Hepatocyte (in vitro differentiated cells): ENCODE results near the gene SCNN1B.

Experiments
- EZH2 ChIP-seq: fragments of 200-600 bp; sonication (generic); IDR thresholded peaks from 2 replicates; pipeline ENCODE4 v1.6.1; 2016; ENCODE audit warnings: antibody characterized with exemption, mild to moderate bottlenecking, borderline replicate concordance
- TF ChIP-seq, protein P1 (sequence below): fragments of 200-600 bp; sonication (generic); IDR thresholded peaks from 2 replicates; pipeline ENCODE4 v1.5.1; 2016; ENCODE audit warnings: antibody characterized with exemption, mild to moderate bottlenecking; ENCODE audit not compliant: poor library complexity

DNA sequence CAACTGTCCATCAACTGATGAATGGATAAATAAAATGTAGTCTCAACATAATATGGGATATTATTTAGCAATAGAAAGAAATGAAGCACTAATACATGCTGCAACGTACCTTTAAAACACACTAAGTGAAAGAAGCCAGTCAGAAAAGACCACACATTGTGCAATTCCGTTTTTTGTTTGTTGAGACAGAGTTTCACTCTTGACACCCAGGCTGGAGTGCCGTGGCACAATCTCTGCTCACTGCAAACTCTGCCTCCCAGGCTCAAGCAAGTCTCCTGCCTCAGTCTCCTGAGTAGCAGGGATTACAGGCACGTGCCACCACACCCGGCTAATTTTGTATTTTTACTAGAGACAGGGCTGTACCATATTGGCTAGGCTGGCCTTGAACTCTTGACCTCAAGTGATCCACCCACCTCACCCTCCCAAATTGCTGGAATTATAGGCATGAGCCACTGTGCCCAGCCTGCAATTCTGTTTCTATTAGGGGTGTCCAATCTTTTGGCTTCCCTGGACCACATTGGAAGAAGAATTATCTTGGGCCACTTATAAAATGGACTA, 40.1 kb downstream of the SCNN1B start:
- no peak for TF ChIP-seq EZH2
- TF ChIP-seq, protein P1, sequence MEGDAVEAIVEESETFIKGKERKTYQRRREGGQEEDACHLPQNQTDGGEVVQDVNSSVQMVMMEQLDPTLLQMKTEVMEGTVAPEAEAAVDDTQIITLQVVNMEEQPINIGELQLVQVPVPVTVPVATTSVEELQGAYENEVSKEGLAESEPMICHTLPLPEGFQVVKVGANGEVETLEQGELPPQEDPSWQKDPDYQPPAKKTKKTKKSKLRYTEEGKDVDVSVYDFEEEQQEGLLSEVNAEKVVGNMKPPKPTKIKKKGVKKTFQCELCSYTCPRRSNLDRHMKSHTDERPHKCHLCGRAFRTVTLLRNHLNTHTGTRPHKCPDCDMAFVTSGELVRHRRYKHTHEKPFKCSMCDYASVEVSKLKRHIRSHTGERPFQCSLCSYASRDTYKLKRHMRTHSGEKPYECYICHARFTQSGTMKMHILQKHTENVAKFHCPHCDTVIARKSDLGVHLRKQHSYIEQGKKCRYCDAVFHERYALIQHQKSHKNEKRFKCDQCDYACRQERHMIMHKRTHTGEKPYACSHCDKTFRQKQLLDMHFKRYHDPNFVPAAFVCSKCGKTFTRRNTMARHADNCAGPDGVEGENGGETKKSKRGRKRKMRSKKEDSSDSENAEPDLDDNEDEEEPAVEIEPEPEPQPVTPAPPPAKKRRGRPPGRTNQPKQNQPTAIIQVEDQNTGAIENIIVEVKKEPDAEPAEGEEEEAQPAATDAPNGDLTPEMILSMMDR, result no peak
